ENCODE data around the gene SWAP70. TPM values are rescaled to one million over a fixed set of nuclear protein-coding genes. Genes with fewer than 3 reads are reported as not detected.

The SWAP70 gene
- total RNA-seq, 1 donor from 2014 or later: 39.7 TPM

DNA sequence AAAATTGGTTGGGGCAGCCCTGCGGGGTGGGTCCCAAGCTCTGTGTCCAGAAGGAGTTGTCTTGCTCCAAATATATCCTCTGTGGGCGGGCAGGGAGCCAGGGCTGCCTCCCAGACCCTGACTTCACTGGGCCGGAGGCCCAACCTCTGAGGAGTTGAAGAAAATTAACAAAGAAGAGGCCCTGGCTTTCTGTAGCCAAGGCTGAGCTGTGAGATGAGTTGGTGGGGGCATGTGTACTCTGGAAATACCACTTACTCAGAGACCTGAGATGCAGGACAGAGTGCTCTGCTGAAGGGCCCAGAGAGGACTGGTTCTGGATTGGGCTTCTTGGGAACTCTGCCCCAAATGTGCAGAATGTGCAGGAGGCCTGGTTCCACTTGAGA is 96.3 kb downstream of the SWAP70 start:
- DNase-seq (ENCODE audit: extremely low spot score, unreplicated experiment): peak; percentile 90
- H3K27ac Mint-ChIP-seq (ENCODE audit: unreplicated experiment): peak overlapping the region; percentile 99
- no peaks in the 10 kb centered on the region for H3K36me3 Mint-ChIP-seq (ENCODE audit: unreplicated experiment)
- no peaks in the 10 kb centered on the region for H3K9me3 Mint-ChIP-seq (ENCODE audit: unreplicated experiment)
- H3K27me3 Mint-ChIP-seq (ENCODE audit: unreplicated experiment): no peaks in the 10 kb centered on the region
- H3K4me1 Mint-ChIP-seq (ENCODE audit: unreplicated experiment): peaks cover 78% of the 10 kb centered on the region
- TF ChIP-seq, protein P1, sequence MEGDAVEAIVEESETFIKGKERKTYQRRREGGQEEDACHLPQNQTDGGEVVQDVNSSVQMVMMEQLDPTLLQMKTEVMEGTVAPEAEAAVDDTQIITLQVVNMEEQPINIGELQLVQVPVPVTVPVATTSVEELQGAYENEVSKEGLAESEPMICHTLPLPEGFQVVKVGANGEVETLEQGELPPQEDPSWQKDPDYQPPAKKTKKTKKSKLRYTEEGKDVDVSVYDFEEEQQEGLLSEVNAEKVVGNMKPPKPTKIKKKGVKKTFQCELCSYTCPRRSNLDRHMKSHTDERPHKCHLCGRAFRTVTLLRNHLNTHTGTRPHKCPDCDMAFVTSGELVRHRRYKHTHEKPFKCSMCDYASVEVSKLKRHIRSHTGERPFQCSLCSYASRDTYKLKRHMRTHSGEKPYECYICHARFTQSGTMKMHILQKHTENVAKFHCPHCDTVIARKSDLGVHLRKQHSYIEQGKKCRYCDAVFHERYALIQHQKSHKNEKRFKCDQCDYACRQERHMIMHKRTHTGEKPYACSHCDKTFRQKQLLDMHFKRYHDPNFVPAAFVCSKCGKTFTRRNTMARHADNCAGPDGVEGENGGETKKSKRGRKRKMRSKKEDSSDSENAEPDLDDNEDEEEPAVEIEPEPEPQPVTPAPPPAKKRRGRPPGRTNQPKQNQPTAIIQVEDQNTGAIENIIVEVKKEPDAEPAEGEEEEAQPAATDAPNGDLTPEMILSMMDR (IDR thresholded peaks at IDR 0.05): no peak
- H3K4me3 Mint-ChIP-seq (ENCODE audit: unreplicated experiment): no peak overlapping the region

GRCh38 chr11:9761441-9761945 is 97.6 kb downstream of the SWAP70 start:
- no peaks in the 10 kb centered on the region for H3K9me3 Mint-ChIP-seq (ENCODE audit: unreplicated experiment)
- H3K27ac Mint-ChIP-seq (ENCODE audit: unreplicated experiment): peak overlapping the region; percentile 99
- peaks cover 79% of the 10 kb centered on the region for H3K4me1 Mint-ChIP-seq (ENCODE audit: unreplicated experiment)
- TF ChIP-seq, protein P1 (IDR thresholded peaks at IDR 0.05): no peak
- DNase-seq (ENCODE audit: extremely low spot score, unreplicated experiment): no peak
- no peak overlapping the region for H3K4me3 Mint-ChIP-seq (ENCODE audit: unreplicated experiment)
- H3K36me3 Mint-ChIP-seq (ENCODE audit: unreplicated experiment): no peaks in the 10 kb centered on the region
- H3K27me3 Mint-ChIP-seq (ENCODE audit: unreplicated experiment): no peaks in the 10 kb centered on the region

- no peak overlapping the region for H3K27ac Mint-ChIP-seq (ENCODE audit: unreplicated experiment)
These were observed 98.7 kb downstream of the SWAP70 start for GRCh38 chr11:9762531-9762930.

GRCh38 chr11:9763301-9763700 is 99.4 kb downstream of the SWAP70 start:
- H3K27ac Mint-ChIP-seq (ENCODE audit: unreplicated experiment): no peak overlapping the region
- no peaks in the 10 kb centered on the region for H3K27me3 Mint-ChIP-seq (ENCODE audit: unreplicated experiment)
- H3K4me1 Mint-ChIP-seq (ENCODE audit: unreplicated experiment): peaks cover 72% of the 10 kb centered on the region

More at GRCh38 chr11:9762531-9762930, 98.7 kb downstream of the SWAP70 start:
- no peaks in the 10 kb centered on the region for H3K36me3 Mint-ChIP-seq (ENCODE audit: unreplicated experiment)
- TF ChIP-seq, protein P1 (IDR thresholded peaks at IDR 0.05): no peak
- H3K4me1 Mint-ChIP-seq (ENCODE audit: unreplicated experiment): peaks cover 76% of the 10 kb centered on the region
- DNase-seq (ENCODE audit: extremely low spot score, unreplicated experiment): no peak
- no peaks in the 10 kb centered on the region for H3K27me3 Mint-ChIP-seq (ENCODE audit: unreplicated experiment)
- H3K4me3 Mint-ChIP-seq (ENCODE audit: unreplicated experiment): no peak overlapping the region
- H3K9me3 Mint-ChIP-seq (ENCODE audit: unreplicated experiment): no peaks in the 10 kb centered on the region

GRCh38 chr11:9765320-9766101 is 101.6 kb downstream of the SWAP70 start:
- Mint-ChIP-seq H3K4me3 (ENCODE audit: unreplicated experiment) (peak overlapping the region; percentile 14), H3K36me3 (ENCODE audit: unreplicated experiment) (peaks cover 3% of the 10 kb centered on the region), H3K27me3 (ENCODE audit: unreplicated experiment) (no peaks in the 10 kb centered on the region), H3K9me3 (ENCODE audit: unreplicated experiment) (no peaks in the 10 kb centered on the region), H3K27ac (ENCODE audit: unreplicated experiment) (peak overlapping the region; percentile 91), H3K4me1 (ENCODE audit: unreplicated experiment) (peaks cover 56% of the 10 kb centered on the region)
- DNase-seq (ENCODE audit: extremely low spot score, unreplicated experiment): peak; percentile 92
- TF ChIP-seq, protein P1 (IDR thresholded peaks at IDR 0.05): no peak

More at GRCh38 chr11:9763301-9763700, 99.4 kb downstream of the SWAP70 start:
- no peaks in the 10 kb centered on the region for H3K36me3 Mint-ChIP-seq (ENCODE audit: unreplicated experiment)
- H3K9me3 Mint-ChIP-seq (ENCODE audit: unreplicated experiment): no peaks in the 10 kb centered on the region
- no peak overlapping the region for H3K4me3 Mint-ChIP-seq (ENCODE audit: unreplicated experiment)
- DNase-seq (ENCODE audit: extremely low spot score, unreplicated experiment): no peak
- TF ChIP-seq, protein P1 (IDR thresholded peaks at IDR 0.05): no peak
